B cell (primary cell): ENCODE data around the gene S100A9. TPM values are rescaled to one million over a fixed set of nuclear protein-coding genes. Genes with fewer than 3 reads are reported as not detected.

Source experiments
- ATAC-seq: fragments of 200-7000 bp; cut with Tn5 transposase; one replicate; pipeline ENCODE4 v1.10.0; 2021; ENCODE audit warnings: low read depth, mild to moderate bottlenecking, moderate number of reproducible peaks, moderate library complexity
- CTCF ChIA-PET: fragments of 350-600 bp; sonication (Branson Sonifier 250); formaldehyde crosslinking; loops from one replicate; lab custom pipeline; 2021; ENCODE audit warnings: antibody characterized with exemption, inconsistent platforms; lab: Charles Lee
- POLR2A ChIA-PET: fragments of 350-600 bp; sonication (Branson Sonifier 250); formaldehyde crosslinking; loops from one replicate; lab custom pipeline; 2021; ENCODE audit warnings: antibody characterized with exemption; lab: Charles Lee
- DNase-seq: peaks from one replicate; pipeline ENCODE4 v3.0.0; 2013
- H2AFZ ChIP-seq: 2 replicates; pipeline ENCODE4 v1.6.1; 2012; ENCODE audit warnings: mild to moderate bottlenecking, low read depth, low read length; ENCODE audit not compliant: insufficient read depth, poor library complexity, severe bottlenecking
- H3K27ac ChIP-seq, 2 donors: 1 replicate in 1 of 2; 2 replicates in 1 of 2; pipeline ENCODE4 v1.5.1; 2012 to 2013; ENCODE audit warnings: low read length in 2 of 2, mild to moderate bottlenecking in 2 of 2, moderate library complexity in 1 of 2
- H3K27me3 ChIP-seq, 4 experiments: fragments of 200-600 bp in 1 of 4; sonication (generic) in 1 of 4; replicated peaks in 1 of 4; 1 replicate in 2 of 4; 2 replicates in 2 of 4; pipeline versions ENCODE4 v1.6.1 to v1.7.0; 2013 to 2016; ENCODE audit warnings: low read length in 3 of 4, mild to moderate bottlenecking in 2 of 4, mixed read lengths in 1 of 4, moderate library complexity in 1 of 4; ENCODE audit not compliant: insufficient read depth in 4 of 4, control insufficient read depth in 3 of 4; ENCODE audit errors: control extremely low read depth in 1 of 4
- H3K36me3 ChIP-seq, 2 experiments: replicated peaks in 1 of 2; 1 replicate in 1 of 2; 2 replicates in 1 of 2; pipeline versions ENCODE4 v1.6.1 to v1.7.1; 2013; ENCODE audit warnings: low read length in 1 of 2; ENCODE audit not compliant: insufficient read depth in 2 of 2, control insufficient read depth in 1 of 2; ENCODE audit errors: control extremely low read depth in 1 of 2, extremely low read depth in 1 of 2
- H3K4me1 ChIP-seq, 2 donors: fragments of 200-600 bp in 1 of 2; sonication (generic) in 1 of 2; 1 replicate in 1 of 2; 2 replicates in 1 of 2; pipeline versions ENCODE4 v1.5.1 to v1.6.1; 2013 to 2017; ENCODE audit warnings: low read length in 2 of 2; ENCODE audit not compliant: control insufficient read depth in 2 of 2, insufficient read depth in 2 of 2
- H3K4me2 ChIP-seq: replicated peaks from 2 replicates; pipeline ENCODE3; 2012; ENCODE audit warnings: mild to moderate bottlenecking, low read depth, low read length; ENCODE audit not compliant: poor library complexity, severe bottlenecking
- H3K4me3 ChIP-seq, 5 experiments: fragments of 200-600 bp in 1 of 5; sonication (generic) in 1 of 5; 1 replicate in 3 of 5; 2 replicates in 2 of 5; pipeline versions ENCODE4 v1.5.1 to v1.7.0; 2011 to 2016; ENCODE audit warnings: low read length in 4 of 5, mild to moderate bottlenecking in 4 of 5, low read depth in 2 of 5, control low read depth in 1 of 5, moderate library complexity in 1 of 5; ENCODE audit not compliant: insufficient read depth in 1 of 5; ENCODE audit errors: control extremely low read depth in 1 of 5, extremely low read depth in 1 of 5
- H3K79me2 ChIP-seq: fragments of 200-600 bp; sonication (generic); one replicate; pipeline ENCODE4 v1.6.0; 2016; ENCODE audit warnings: low read length; ENCODE audit not compliant: control insufficient read depth, insufficient read depth
- H3K9ac ChIP-seq: fragments of 200-600 bp; sonication (generic); 2 replicates; pipeline ENCODE4 v1.6.1; 2017; ENCODE audit warnings: mild to moderate bottlenecking, low read length, moderate library complexity
- H3K9me3 ChIP-seq, 3 donors: one replicate each; pipeline versions ENCODE4 v1.6.1 to v1.7.1; 2013; ENCODE audit warnings: low read length in 2 of 3; ENCODE audit not compliant: control insufficient read depth in 2 of 3, insufficient read depth in 1 of 3; ENCODE audit errors: control extremely low read depth in 1 of 3
- H4K20me1 ChIP-seq: 2 replicates; pipeline ENCODE4 v1.6.0; 2012; ENCODE audit warnings: mild to moderate bottlenecking, low read length; ENCODE audit not compliant: insufficient read depth, control insufficient read depth, poor library complexity, severe bottlenecking
- H3K27ac Mint-ChIP-seq: one replicate; pipeline ENCODE4 v1.8.0; 2021; ENCODE audit warnings: mixed read lengths
- H3K27me3 Mint-ChIP-seq: one replicate; pipeline ENCODE4 v1.8.0; 2021; ENCODE audit warnings: mixed read lengths
- H3K4me1 Mint-ChIP-seq: one replicate; pipeline ENCODE4 v1.8.0; 2021; ENCODE audit warnings: mixed read lengths
- H3K4me3 Mint-ChIP-seq: one replicate; pipeline ENCODE4 v1.8.0; 2021; ENCODE audit warnings: mixed read lengths
- H3K9me3 Mint-ChIP-seq: one replicate; pipeline ENCODE4 v1.8.0; 2022; ENCODE audit warnings: mixed read lengths; ENCODE audit not compliant: insufficient read depth
- EZH2 ChIP-seq: IDR thresholded peaks from 2 replicates; pipeline ENCODE4 v1.6.1; 2012; ENCODE audit warnings: borderline replicate concordance, low read depth, mild to moderate bottlenecking, moderate library complexity, low read length; ENCODE audit not compliant: insufficient read depth, poor library complexity, severe bottlenecking
- WGBS: methylation state at CpG from one replicate; pipeline ENCODE4 v1.1.5; 2013; ENCODE audit warnings: missing lambda C conversion rate; ENCODE audit not compliant: insufficient coverage; 5-methylcytosine and 5-hydroxymethylcytosine counted together
- intact Hi-C: fragments of 100-400 bp; cut with micrococcal nuclease; formaldehyde crosslinking; loops from one replicate; pipeline ENCODE4 v1.10.0; 2022
- polyA plus RNA-seq: library from polyadenylated mRNA; depleted of rRNA; stranded (reverse); fragments of >200 nt; gene quantifications from 2 replicates; pipeline ENCODE4 v1.2.3, GENCODE V29; 2012
- total RNA-seq, 2 donors: library from RNA; stranded (reverse); fragments of 120-200 nt in 1 of 2; gene quantifications; 1 replicate in 1 of 2; 2 replicates in 1 of 2; pipeline versions ENCODE4 v1.2.3 to v1.2.4, GENCODE V29; 2013 to 2022
- TF ChIP-seq, protein P1 (sequence below): fragments of 200-600 bp; IDR thresholded peaks from one replicate; pipeline ENCODE4 v1.8.0; 2022; ENCODE audit warnings: antibody characterized with exemption, mild to moderate bottlenecking

S100A9 gene
- total and polyA plus RNA-seq, 2 donors (not counting 1 experiment from before 2014, with no cell fraction given), result 4.2 to 66.6 TPM

DNA sequence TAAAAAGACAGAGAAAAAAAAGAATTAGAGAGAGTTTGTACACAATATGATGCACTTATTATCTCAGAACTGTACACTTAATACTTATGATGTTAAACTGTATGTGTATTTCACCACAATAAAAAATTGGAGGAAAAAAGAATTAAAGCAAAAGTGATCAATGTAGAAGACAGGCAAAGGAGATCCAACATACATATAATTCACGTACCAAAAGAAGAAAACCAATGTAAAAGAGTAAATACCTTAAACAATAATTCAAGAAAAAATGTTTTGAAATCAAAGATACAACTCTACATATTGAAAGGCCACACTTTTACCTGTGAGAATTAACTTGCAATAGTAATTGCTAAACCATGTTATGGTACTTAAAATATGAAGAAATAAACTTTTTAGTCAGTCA lies 35.1 kb upstream of the S100A9 start:
- Mint-ChIP-seq H3K27ac (no peak overlapping the region), H3K27me3 (peaks cover 42% of the 10 kb centered on the region), H3K9me3 (peaks cover 9% of the 10 kb centered on the region), H3K4me1 (no peaks in the 10 kb centered on the region), H3K4me3 (no peak overlapping the region)
- Histone ChIP-seq H3K4me2 (no peak overlapping the region), H3K4me1 (no peaks in the 10 kb centered on the region), H3K9me3 (peaks cover 2 to 20% (median 15%) of the 10 kb centered on the region in 3 donors), H2AFZ (no peak overlapping the region), H3K9ac (no peak overlapping the region), H4K20me1 (no peaks in the 10 kb centered on the region), H3K79me2 (no peaks in the 10 kb centered on the region), H3K27ac (no peak overlapping the region), H3K27me3 (peaks cover 0 to 20% (median 1%) of the 10 kb centered on the region in 4 experiments), H3K36me3 (no peaks in the 10 kb centered on the region), H3K4me3 (no peak overlapping the region)
- TF ChIP-seq EZH2, result no peak
- TF ChIP-seq, protein P1, sequence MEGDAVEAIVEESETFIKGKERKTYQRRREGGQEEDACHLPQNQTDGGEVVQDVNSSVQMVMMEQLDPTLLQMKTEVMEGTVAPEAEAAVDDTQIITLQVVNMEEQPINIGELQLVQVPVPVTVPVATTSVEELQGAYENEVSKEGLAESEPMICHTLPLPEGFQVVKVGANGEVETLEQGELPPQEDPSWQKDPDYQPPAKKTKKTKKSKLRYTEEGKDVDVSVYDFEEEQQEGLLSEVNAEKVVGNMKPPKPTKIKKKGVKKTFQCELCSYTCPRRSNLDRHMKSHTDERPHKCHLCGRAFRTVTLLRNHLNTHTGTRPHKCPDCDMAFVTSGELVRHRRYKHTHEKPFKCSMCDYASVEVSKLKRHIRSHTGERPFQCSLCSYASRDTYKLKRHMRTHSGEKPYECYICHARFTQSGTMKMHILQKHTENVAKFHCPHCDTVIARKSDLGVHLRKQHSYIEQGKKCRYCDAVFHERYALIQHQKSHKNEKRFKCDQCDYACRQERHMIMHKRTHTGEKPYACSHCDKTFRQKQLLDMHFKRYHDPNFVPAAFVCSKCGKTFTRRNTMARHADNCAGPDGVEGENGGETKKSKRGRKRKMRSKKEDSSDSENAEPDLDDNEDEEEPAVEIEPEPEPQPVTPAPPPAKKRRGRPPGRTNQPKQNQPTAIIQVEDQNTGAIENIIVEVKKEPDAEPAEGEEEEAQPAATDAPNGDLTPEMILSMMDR, result no peak
- POLR2A ChIA-PET, result no interaction called here
- intact Hi-C loops, result no loop called here
- CTCF ChIA-PET, result no interaction called here
- DNase-seq (no peak), ATAC-seq (no peak)
- no CpG with 5 or more reads among the region's 1 CpG for WGBS

- DNase-seq (no peak), ATAC-seq (no peak)
- H4K20me1 ChIP-seq, result no peaks in the 10 kb centered on the region
- ChIA-PET POLR2A (no interaction called here), CTCF (no interaction called here)
- Mint-ChIP-seq H3K9me3 (peaks cover 15% of the 10 kb centered on the region), H3K4me1 (no peaks in the 10 kb centered on the region), H3K27ac (no peak overlapping the region), H3K4me3 (no peak overlapping the region), H3K27me3 (peaks cover 39% of the 10 kb centered on the region)
- H3K9ac ChIP-seq, result no peak overlapping the region
- H3K79me2 ChIP-seq, result no peaks in the 10 kb centered on the region
- peaks cover 0 to 20% (median 3%) of the 10 kb centered on the region in 4 experiments for H3K27me3 ChIP-seq
- H3K27ac ChIP-seq, result no peak overlapping the region
- H3K4me1 ChIP-seq, result no peaks in the 10 kb centered on the region
- no peak overlapping the region for H3K4me2 ChIP-seq
- intact Hi-C loops, result no loop called here
- H2AFZ ChIP-seq, result no peak overlapping the region
- no peak overlapping the region for H3K4me3 ChIP-seq
- TF ChIP-seq, protein P1, result no peak
- no peak for TF ChIP-seq EZH2
- no peaks in the 10 kb centered on the region for H3K36me3 ChIP-seq
- H3K9me3 ChIP-seq, result peaks cover 2 to 18% (median 16%) of the 10 kb centered on the region in 3 donors
Observed at GRCh38 chr1:153324912-153325311, 32.7 kb upstream of the S100A9 start.
